T-helper 9 cell (primary cell): Measurements from ENCODE around the gene EIF2B1.

Source experiments
- DNase-seq: peaks from one replicate; pipeline ENCODE4 v3.0.0-alpha.2; 2020
- total RNA-seq, 2 donors: gene quantifications; one replicate each; lab custom pipeline; 2026; lab: John Stamatoyannopoulos, UW

The EIF2B1 gene
- 44.2 to 63.6 reads per million in 2 donors for total RNA-seq

GRCh38 chr12:123633379-123634141, at the start of gene EIF2B1, which contains the start of gene GTF2H3:
EIF2B1 (minus strand) TSS chr12:123633686; CDS start chr12:123633557, 129 bp downstream.
GTF2H3 (plus strand) TSS chr12:123633829; CDS start chr12:123633860, 31 bp downstream.
- DNase-seq = peak; percentile 95

GRCh38 chr12:123681605-123682004, 48.1 kb upstream of the EIF2B1 start:
- no peak for DNase-seq

GRCh38 chr12:123678981-123679380, 45.5 kb upstream of the EIF2B1 start:
- no peak for DNase-seq

- DNase-seq = no peak
These were observed 43.3 kb upstream of the EIF2B1 start for GRCh38 chr12:123676616-123677320.

- no peak for DNase-seq
These were observed 42.0 kb upstream of the EIF2B1 start for GRCh38 chr12:123675436-123675835.

- DNase-seq = no peak
These were observed 38.4 kb upstream of the EIF2B1 start for GRCh38 chr12:123671876-123672275.

- peak; percentile 92 for DNase-seq
These were observed 37.6 kb upstream of the EIF2B1 start, which contains the start of gene TCTN2 for GRCh38 chr12:123670882-123671728. TCTN2 (plus strand) TSS chr12:123671113; CDS start chr12:123671241, 128 bp downstream.

GRCh38 chr12:123667771-123668170, 34.3 kb upstream of the EIF2B1 start:
- no peak for DNase-seq

GRCh38 chr12:123659996-123660727, 26.7 kb upstream of the EIF2B1 start:
- no peak for DNase-seq

- DNase-seq = no peak
These were observed 23.7 kb upstream of the EIF2B1 start for GRCh38 chr12:123657211-123657610.

GRCh38 chr12:123656392-123656791, 22.9 kb upstream of the EIF2B1 start:
- DNase-seq = no peak

GRCh38 chr12:123655420-123655819, 21.9 kb upstream of the EIF2B1 start:
- no peak for DNase-seq

- DNase-seq = no peak
These were observed 20.7 kb upstream of the EIF2B1 start for GRCh38 chr12:123654129-123654701.

- DNase-seq = no peak
These were observed 14.9 kb upstream of the EIF2B1 start for GRCh38 chr12:123648401-123648800.

- no peak for DNase-seq
These were observed 12.4 kb upstream of the EIF2B1 start for GRCh38 chr12:123645878-123646277.

GRCh38 chr12:123645380-123645779, 11.9 kb upstream of the EIF2B1 start:
- no peak for DNase-seq

- DNase-seq = no peak
These were observed 10.4 kb upstream of the EIF2B1 start for GRCh38 chr12:123643911-123644310.

- DNase-seq = no peak
These were observed 666 bp upstream of the EIF2B1 start for GRCh38 chr12:123634142-123634561.

GRCh38 chr12:123621619-123622530, 11.6 kb downstream of the EIF2B1 start:
- no peak for DNase-seq

- no peak for DNase-seq
These were observed 12.4 kb downstream of the EIF2B1 start for GRCh38 chr12:123621101-123621500.

GRCh38 chr12:123617580-123617979, 15.9 kb downstream of the EIF2B1 start:
- DNase-seq = no peak
